Gastroesophageal sphincter (tissue), 4 donors: ENCODE results near the gene FGF1. TPM values are rescaled to one million over a fixed set of nuclear protein-coding genes. Genes with fewer than 3 reads are reported as not detected.

Source experiments
- ATAC-seq: fragments of 150-250 bp; one replicate; pipeline ENCODE4 v1.9.1; 2016; ENCODE audit warnings: mild to moderate bottlenecking, moderate library complexity
- H3K27ac ChIP-seq, 4 donors: fragments of 200-600 bp; sonication (generic) in 3 of 4; 1 replicate in 3 of 4; 2 replicates in 1 of 4; pipeline ENCODE4 v1.5.1; 2016 to 2019
- H3K27me3 ChIP-seq: fragments of 200-600 bp; sonication (generic); one replicate; pipeline ENCODE4 v1.5.1; 2019
- H3K36me3 ChIP-seq, 2 donors: fragments of 200-600 bp; sonication (generic); one replicate each; pipeline ENCODE4 v1.5.1; 2019; ENCODE audit warnings: control low read depth in 1 of 2
- H3K4me1 ChIP-seq, 3 donors: fragments of 200-600 bp; sonication (generic); 1 replicate in 2 of 3; 2 replicates in 1 of 3; pipeline ENCODE4 v1.5.1; 2016 to 2019; ENCODE audit warnings: control low read depth in 2 of 3
- H3K4me3 ChIP-seq, 2 donors: fragments of 200-600 bp; sonication (generic); one replicate each; pipeline ENCODE4 v1.5.1; 2019; ENCODE audit warnings: mild to moderate bottlenecking in 1 of 2, moderate library complexity in 1 of 2
- H3K9me3 ChIP-seq, 3 donors: fragments of 200-600 bp; sonication (generic); one replicate each; pipeline ENCODE4 v1.5.1; 2017 to 2019; ENCODE audit warnings: control low read depth in 2 of 3
- CTCF ChIP-seq, 4 experiments: fragments of 200-600 bp in 2 of 4; fragments of 450-650 bp in 2 of 4; sonication (generic) in 1 of 4; IDR thresholded peaks; one replicate each; pipeline ENCODE4 v1.5.1; 2017 to 2019; ENCODE audit warnings: antibody characterized with exemption in 4 of 4, mild to moderate bottlenecking in 2 of 4, moderate library complexity in 2 of 4
- EP300 ChIP-seq: sonication (generic); formaldehyde crosslinking; IDR thresholded peaks from one replicate; pipeline ENCODE4 v1.6.1; 2017; ENCODE audit warnings: antibody characterized with exemption, mild to moderate bottlenecking
- POLR2A ChIP-seq, 2 donors: fragments of 450-650 bp; IDR thresholded peaks; one replicate each; pipeline ENCODE4 v1.6.1; 2017; ENCODE audit warnings: antibody characterized with exemption in 2 of 2, mild to moderate bottlenecking in 2 of 2, moderate library complexity in 1 of 2
- POLR2AphosphoS5 ChIP-seq: sonication (generic); formaldehyde crosslinking; IDR thresholded peaks from one replicate; pipeline ENCODE4 v1.6.1; 2017; ENCODE audit warnings: antibody characterized with exemption
- WGBS, 2 donors: methylation state at CpG; one replicate each; pipeline ENCODE4 v1.1.5; 2018; ENCODE audit warnings: low coverage in 1 of 2; 5-methylcytosine and 5-hydroxymethylcytosine counted together
- total RNA-seq, 4 donors: library from RNA; depleted of rRNA; stranded (reverse); fragments of >200 nt; gene quantifications; one replicate each; pipeline ENCODE4 v1.1.0, GENCODE V29; 2016

Gene FGF1
- total RNA-seq, 4 donors from 2014 or later: 0.16 to 4.2 (median 2.9) TPM

- Histone ChIP-seq H3K9me3 (peaks cover 0 to 6% (median 0%) of the 10 kb centered on the region in 3 donors), H3K4me3 (no peak overlapping the region), H3K27ac (no peak overlapping the region), H3K4me1 (peaks cover 0 to 8% (median 0%) of the 10 kb centered on the region in 3 donors), H3K36me3 (no peaks in the 10 kb centered on the region), H3K27me3 (no peaks in the 10 kb centered on the region)
- TF ChIP-seq POLR2AphosphoS5 (no peak), CTCF (IDR thresholded peaks at IDR 0.05) (no peak), EP300 (no peak), POLR2A (IDR thresholded peaks at IDR 0.05) (no peak)
- no peak for ATAC-seq
- WGBS, 2 donors: 80 to 81% methylated on average over 2 of the region's 3 CpGs
Observed at GRCh38 chr5:142578161-142578830, 107.6 kb downstream of the FGF1 start.

- Histone ChIP-seq H3K27ac (no peak overlapping the region), H3K4me1 (peaks cover 0 to 13% (median 3%) of the 10 kb centered on the region in 3 donors), H3K36me3 (no peaks in the 10 kb centered on the region), H3K9me3 (peaks cover 0 to 6% (median 0%) of the 10 kb centered on the region in 3 donors), H3K4me3 (no peak overlapping the region), H3K27me3 (no peaks in the 10 kb centered on the region)
- no peak for TF ChIP-seq EP300
- no peak for TF ChIP-seq POLR2AphosphoS5
- no peak for TF ChIP-seq CTCF (IDR thresholded peaks at IDR 0.05)
- TF ChIP-seq POLR2A (IDR thresholded peaks at IDR 0.05): no peak
- ATAC-seq: no peak
- 62 to 64% methylated on average over 1 of the region's 1 CpG for WGBS, 2 donors
Observed at GRCh38 chr5:142576804-142577203, 109.1 kb downstream of the FGF1 start.

- H3K9me3 ChIP-seq: peaks cover 0 to 6% (median 0%) of the 10 kb centered on the region in 3 donors
- ATAC-seq: no peak
- 80 to 100% methylated on average over 1 of the region's 1 CpG for WGBS, 2 donors
Observed at GRCh38 chr5:142576303-142576702, 109.6 kb downstream of the FGF1 start.

GRCh38 chr5:142572006-142572405 lies 113.9 kb downstream of the FGF1 start:
- ATAC-seq: no peak
- Histone ChIP-seq H3K27ac (no peak overlapping the region), H3K36me3 (no peaks in the 10 kb centered on the region), H3K27me3 (no peaks in the 10 kb centered on the region), H3K9me3 (no peaks in the 10 kb centered on the region), H3K4me3 (no peak overlapping the region), H3K4me1 (peaks cover 0 to 35% (median 9%) of the 10 kb centered on the region in 3 donors)
- WGBS, 2 donors: 73 to 100% methylated on average over 3 to 4 of the region's 4 CpGs
- TF ChIP-seq POLR2A (IDR thresholded peaks at IDR 0.05) (no peak), POLR2AphosphoS5 (no peak), EP300 (no peak), CTCF (IDR thresholded peaks at IDR 0.05) (no peak)

More at GRCh38 chr5:142576303-142576702, 109.6 kb downstream of the FGF1 start:
- no peak overlapping the region for H3K4me3 ChIP-seq
- H3K4me1 ChIP-seq: peaks cover 0 to 13% (median 3%) of the 10 kb centered on the region in 3 donors
- H3K36me3 ChIP-seq: no peaks in the 10 kb centered on the region
- H3K27me3 ChIP-seq: no peaks in the 10 kb centered on the region
- no peak for TF ChIP-seq POLR2AphosphoS5
- no peak for TF ChIP-seq POLR2A (IDR thresholded peaks at IDR 0.05)
- TF ChIP-seq CTCF (IDR thresholded peaks at IDR 0.05): no peak
- no peak for TF ChIP-seq EP300
- no peak overlapping the region for H3K27ac ChIP-seq

- Histone ChIP-seq H3K27me3 (no peaks in the 10 kb centered on the region), H3K4me1 (peaks cover 0 to 35% (median 9%) of the 10 kb centered on the region in 3 donors), H3K4me3 (no peak overlapping the region), H3K27ac (no peak overlapping the region), H3K36me3 (no peaks in the 10 kb centered on the region), H3K9me3 (no peaks in the 10 kb centered on the region)
- ATAC-seq: no peak
- WGBS, 2 donors: 86 to 95% methylated on average over 5 of the region's 5 CpGs
- TF ChIP-seq EP300: no peak
- TF ChIP-seq CTCF (IDR thresholded peaks at IDR 0.05): no peak
- no peak for TF ChIP-seq POLR2AphosphoS5
- no peak for TF ChIP-seq POLR2A (IDR thresholded peaks at IDR 0.05)
Observed at GRCh38 chr5:142571371-142571770, 114.5 kb downstream of the FGF1 start.
